Measurements from ENCODE around the gene PPP1R15B.
"Not testable (repeated sequence)": the region's sequence is repeated elsewhere in the genome, so short reads cannot be mapped to it uniquely, and the experiment has no call there.

PPP1R15B gene

GRCh38 chr1:204443871-204444581 is 32.4 kb upstream of the PPP1R15B start:
- DNase-seq (ENCODE audit: low read depth), result no peak

DNA sequence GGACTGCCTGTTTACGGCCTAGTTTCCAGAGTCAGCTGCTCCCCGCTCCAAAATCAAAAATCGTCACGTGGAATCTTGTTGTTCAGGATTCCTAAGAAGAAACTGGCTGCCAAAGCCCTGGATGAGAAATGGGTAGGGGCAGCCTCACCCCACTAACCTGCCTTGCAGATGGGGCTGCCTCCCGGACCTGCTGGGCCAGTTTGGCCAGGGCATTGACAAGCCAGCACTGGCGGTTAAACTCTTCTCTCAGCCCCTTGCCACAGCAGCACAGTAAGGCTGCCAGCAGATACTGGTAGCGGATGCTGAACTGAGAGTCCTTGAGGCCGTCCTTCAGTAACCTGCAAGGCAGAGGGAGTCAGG is 31.6 kb upstream of the PPP1R15B start:
- DNase-seq (ENCODE audit: low read depth), result no peak

- no peak for DNase-seq (ENCODE audit: low read depth)
Observed at GRCh38 chr1:204442376-204443259, 31.0 kb upstream of the PPP1R15B start.

- no peak for DNase-seq (ENCODE audit: low read depth)
Observed at GRCh38 chr1:204441558-204441957, 29.9 kb upstream of the PPP1R15B start.

GRCh38 chr1:204439621-204440375 is 28.2 kb upstream of the PPP1R15B start:
- no peak for DNase-seq (ENCODE audit: low read depth)

GRCh38 chr1:204438628-204439027 is 27.0 kb upstream of the PPP1R15B start:
- peak; percentile 94 for DNase-seq (ENCODE audit: low read depth)

- no peak for DNase-seq (ENCODE audit: low read depth)
Observed at GRCh38 chr1:204437796-204438570, 26.4 kb upstream of the PPP1R15B start.

GRCh38 chr1:204435872-204436271 is 24.3 kb upstream of the PPP1R15B start:
- no peak for DNase-seq (ENCODE audit: low read depth)

GRCh38 chr1:204435381-204435831 is 23.8 kb upstream of the PPP1R15B start:
- DNase-seq (ENCODE audit: low read depth), result peak; percentile 66

DNA sequence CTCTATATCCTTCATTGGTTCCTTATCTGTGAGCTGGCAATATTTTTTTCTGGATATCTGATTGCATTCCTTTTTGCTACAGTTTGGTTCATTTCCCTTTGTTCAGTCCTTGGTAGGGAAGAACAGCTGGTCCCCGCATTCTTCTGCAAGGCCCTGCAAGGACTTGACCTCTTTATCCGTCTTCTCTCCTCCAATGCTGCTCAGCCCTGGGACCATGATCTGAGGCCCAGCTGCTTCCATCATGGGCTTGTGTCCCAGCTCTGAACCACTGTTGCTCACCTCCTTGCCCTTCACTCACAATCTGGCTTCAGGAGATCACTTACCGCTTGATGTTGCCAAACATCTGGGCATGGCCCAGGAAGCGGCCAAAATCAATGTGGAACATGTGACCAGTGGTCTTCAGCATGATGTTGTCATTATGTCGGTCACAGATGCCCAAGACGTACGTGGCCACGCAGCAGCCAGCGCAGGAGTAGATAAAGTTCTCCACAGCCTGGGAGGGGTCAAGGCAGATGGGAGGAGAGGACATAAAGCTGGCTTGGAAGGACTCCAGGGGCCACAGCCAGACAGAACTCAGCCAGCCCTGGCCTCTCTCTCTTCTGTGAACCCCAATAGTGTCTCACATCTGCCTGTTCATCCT is 22.6 kb upstream of the PPP1R15B start:
- DNase-seq (ENCODE audit: low read depth), result no peak

DNA sequence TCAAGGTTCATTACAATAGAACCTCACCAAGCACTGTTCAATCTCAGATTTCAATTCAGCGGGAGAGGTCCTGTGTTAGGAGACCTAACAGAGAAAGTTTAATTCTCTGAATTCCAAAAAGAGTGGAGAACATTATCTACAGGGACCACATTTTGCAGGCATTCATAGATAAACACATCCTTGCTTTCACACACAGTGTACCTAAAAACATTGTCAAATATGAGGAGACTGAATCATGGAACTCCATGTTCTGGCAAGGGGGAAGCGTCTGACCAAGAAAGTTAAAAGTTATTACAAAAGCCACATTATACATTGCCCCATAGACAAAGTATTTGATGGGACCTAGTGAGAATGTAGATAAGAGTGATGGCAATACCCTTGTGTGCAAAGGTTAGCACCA is 21.1 kb upstream of the PPP1R15B start:
- DNase-seq (ENCODE audit: low read depth), result no peak

DNA sequence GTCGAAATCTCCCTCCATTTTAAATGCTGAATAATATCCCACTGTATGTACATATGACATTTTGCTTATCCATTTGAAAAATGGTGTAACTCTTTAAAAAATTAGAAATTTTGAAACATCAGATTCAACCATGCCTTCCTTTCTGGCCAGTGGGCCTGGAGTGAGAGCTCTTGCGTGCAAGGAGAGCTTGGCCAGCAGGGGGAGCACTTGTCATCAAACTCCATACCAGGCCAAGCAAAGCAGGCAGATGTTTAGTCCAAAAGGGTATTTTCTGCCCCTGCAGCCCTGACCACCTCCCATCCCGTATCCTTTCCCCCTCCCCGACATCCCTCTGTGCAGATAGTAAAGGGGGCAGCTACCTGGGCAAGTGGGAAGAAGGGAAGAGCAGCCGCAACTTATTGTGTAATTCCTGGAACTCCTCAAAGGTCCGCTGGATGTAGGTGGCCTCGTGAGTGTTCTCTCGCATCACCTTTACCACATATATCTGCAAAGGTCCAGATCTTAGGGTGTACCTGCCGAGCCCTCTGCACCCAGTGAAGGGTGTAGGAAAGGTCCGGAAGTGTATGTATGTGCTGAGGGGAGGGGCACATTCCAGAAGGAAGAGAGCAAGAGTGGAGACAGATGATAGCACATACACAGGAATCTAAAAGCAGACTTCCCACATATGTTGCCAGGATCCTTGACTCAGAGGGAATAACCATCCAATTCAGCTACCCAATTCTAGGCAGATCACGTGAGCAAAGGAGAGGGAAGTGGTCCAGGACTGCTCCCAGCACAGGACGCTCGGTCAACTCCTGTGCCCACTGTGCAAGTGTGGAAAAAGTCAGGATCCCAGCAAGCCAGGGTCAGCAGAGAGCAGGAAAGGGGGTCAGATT is 19.9 kb upstream of the PPP1R15B start:
- DNase-seq (ENCODE audit: low read depth), result peak; percentile 56

DNA sequence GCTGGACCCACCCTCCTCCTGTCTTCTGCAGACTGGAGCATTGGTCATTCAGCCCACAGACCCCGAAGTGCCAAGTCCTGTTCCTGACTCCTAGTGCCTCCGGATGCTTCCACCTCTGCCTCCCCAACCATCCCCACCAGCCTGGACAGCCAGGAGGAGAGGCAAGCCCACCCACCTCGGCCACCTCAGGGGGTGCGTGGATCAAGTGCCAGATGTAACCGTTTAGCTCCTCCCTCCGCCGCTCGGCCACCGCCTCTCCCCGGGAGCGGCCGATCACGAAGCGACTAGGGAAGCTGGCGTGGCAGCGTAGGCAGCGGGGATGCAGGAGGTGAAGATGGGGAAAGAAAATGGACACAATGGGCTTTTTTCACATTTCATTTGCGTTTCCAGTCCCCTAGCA is 18.1 kb upstream of the PPP1R15B start:
- no peak for DNase-seq (ENCODE audit: low read depth)

DNA sequence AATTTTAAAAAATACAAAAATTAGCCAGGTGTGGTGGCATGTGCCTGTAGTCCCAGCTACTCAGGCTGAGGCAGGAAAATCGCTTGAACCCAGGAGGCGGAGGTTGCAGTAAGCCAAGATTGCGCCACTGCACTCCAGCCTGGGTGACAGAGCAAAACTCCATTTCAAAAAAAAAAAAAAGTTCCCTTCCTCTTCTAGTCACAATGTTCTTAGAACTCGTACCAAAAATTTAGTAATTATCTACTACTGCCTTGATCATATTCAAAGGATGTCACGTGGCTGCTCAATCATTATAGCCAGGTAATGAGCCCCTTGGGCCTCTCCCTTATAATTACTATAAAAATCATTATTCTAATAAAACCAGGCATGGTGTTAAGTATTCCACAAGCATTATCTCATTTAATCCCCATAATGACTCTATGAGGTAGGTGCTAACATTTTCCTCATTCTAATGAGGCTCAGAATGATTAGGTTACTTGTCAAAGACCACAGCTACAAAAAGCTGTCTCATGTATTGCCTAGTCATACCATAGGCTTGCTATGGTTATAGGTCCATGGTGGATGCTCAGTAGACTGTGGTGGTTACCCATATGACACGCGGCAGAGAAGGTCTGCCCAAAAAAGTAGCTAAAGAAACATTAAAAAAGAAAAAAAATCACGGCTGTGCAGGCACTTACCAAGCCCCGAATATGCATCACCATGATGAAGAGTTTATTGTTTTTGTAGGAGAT is 15.5 kb upstream of the PPP1R15B start:
- no peak for DNase-seq (ENCODE audit: low read depth)

- no peak for DNase-seq (ENCODE audit: low read depth)
Observed at GRCh38 chr1:204426474-204426873, 14.9 kb upstream of the PPP1R15B start.

DNA sequence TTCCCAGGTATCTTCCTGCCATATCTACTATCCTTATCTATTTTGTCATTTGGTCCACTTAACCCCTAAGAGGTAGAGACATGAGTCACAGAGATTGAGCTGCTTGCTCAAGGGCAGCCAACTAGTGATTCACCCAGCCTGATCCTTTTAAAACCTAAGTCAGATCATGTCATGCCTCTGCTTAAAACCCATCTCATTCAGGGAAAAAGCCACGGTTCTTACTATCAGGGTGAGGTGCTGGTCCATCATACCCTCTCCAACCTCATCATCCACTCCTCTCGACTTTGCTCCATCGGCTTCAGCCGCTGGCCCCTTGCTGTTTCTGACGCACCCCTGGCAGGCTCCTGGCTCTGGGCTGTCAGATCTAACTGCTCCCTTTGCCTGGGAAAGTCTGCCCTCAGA is 14.4 kb upstream of the PPP1R15B start:
- DNase-seq (ENCODE audit: low read depth), result peak; percentile 52

DNA sequence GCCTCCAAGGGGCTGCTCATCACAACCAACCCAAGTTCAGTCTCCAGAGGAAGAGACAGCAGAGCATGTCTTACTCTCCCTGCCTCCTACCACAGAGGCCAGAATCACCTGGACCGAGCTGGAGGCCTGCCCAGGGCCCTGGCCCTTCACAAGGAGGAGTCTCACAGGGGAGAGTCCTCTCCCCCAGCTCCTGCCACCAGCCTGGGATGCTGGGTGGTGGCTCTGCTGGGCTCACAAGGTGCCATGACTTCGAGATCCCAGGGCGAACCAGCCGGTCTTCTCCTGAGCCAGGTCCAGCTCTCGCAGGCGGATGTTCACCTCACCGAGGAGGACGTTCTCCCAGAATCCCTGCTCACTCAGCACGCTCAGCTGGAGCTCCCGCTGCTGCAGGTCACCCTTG is 13.0 kb upstream of the PPP1R15B start:
- no peak for DNase-seq (ENCODE audit: low read depth)

DNA sequence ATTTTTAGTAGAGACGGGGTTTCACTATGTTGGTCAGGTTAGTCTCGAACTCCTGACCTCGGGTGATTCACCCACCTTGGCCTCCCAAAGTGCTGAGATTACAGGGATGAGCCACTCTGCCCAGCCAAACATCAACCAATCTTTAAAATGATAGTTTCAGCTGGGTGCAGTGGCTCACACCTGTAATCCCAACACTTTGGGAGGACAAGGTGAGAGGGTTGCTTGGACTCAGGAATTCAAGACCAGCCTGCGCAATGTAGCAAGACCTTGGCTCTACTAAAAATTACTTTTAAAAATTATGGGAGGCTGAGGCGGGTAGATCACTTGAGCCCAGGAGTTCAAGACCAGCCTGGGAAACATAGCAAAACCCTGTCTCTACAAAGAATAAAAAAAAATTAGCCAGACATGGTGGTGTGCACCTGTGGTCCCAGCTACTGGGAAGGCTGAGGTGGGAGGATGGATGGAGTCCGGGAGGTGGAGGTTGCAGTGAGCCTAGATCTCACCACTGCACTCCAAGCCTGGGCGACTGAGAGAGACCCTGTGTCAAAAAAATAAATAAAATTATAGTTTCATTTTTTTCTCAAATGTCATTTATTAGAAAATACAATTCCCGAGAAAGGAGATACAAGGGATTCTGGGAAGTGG is 10.6 kb upstream of the PPP1R15B start:
- not testable (repeated sequence) for DNase-seq (ENCODE audit: low read depth)

DNA sequence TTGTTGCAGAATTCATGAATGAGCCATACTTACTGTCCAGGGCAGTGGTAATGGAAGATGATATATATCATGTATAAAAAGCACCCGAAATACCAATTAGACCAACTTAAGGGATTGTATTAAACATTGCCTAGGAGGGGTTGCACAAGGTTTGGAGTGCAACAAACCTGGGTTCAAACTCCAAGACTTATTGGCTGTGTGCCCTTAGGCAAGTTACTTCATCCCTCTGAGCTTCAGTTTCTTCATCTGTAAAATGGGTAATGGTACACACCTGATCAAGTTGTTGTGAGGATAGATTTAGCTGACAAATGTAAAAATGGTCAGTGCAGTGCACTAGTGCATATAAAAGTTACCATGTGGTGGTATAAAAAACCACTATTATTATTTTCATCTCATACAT is 9.8 kb upstream of the PPP1R15B start:
- no peak for DNase-seq (ENCODE audit: low read depth)

Measured in GM04504 (cell line).